Common myeloid progenitor, CD34-positive (primary cell): ENCODE results near the gene TECTB.

ENCODE experiments used
- CTCF ChIA-PET: fragments of 350-600 bp; sonication (Branson Sonifier 250); formaldehyde crosslinking; loops from one replicate; lab custom pipeline; 2021; ENCODE audit warnings: antibody characterized with exemption; lab: Charles Lee
- POLR2A ChIA-PET: fragments of 350-600 bp; sonication (Branson Sonifier 250); formaldehyde crosslinking; loops from one replicate; lab custom pipeline; 2021; ENCODE audit warnings: antibody characterized with exemption; lab: Charles Lee
- DNase-seq, 3 donors: peaks; one replicate each; pipeline versions ENCODE4 v3.0.0 to v3.0.0-alpha.2; 2013
- H3K27ac ChIP-seq, 2 experiments: 1 replicate in 1 of 2; 2 replicates in 1 of 2; pipeline ENCODE4 v1.7.0; 2013; ENCODE audit warnings: inconsistent platforms in 2 of 2, low read length in 2 of 2, mild to moderate bottlenecking in 2 of 2, low read depth in 1 of 2, moderate library complexity in 1 of 2; ENCODE audit not compliant: severe bottlenecking in 2 of 2, insufficient read depth in 1 of 2, poor library complexity in 1 of 2
- H3K27me3 ChIP-seq, 5 experiments: replicated peaks in 2 of 5; 1 replicate in 3 of 5; 2 replicates in 2 of 5; pipeline versions ENCODE4 v1.6.1 to v1.7.0; 2013; ENCODE audit warnings: low read length in 4 of 5, mild to moderate bottlenecking in 2 of 5, moderate library complexity in 2 of 5, inconsistent platforms in 1 of 5; ENCODE audit not compliant: insufficient read depth in 5 of 5, control insufficient read depth in 4 of 5
- H3K36me3 ChIP-seq, 4 experiments: 1 replicate in 2 of 4; 2 replicates in 2 of 4; pipeline versions ENCODE4 v1.6.1 to v1.7.0; 2013; ENCODE audit warnings: low read length in 3 of 4, control low read depth in 1 of 4, mild to moderate bottlenecking in 1 of 4; ENCODE audit not compliant: control insufficient read depth in 4 of 4, insufficient read depth in 4 of 4
- H3K4me1 ChIP-seq, 4 experiments: 1 replicate in 3 of 4; 2 replicates in 1 of 4; pipeline versions ENCODE4 v1.6.1 to v1.7.1; 2013; ENCODE audit warnings: low read length in 3 of 4, mild to moderate bottlenecking in 3 of 4, control low read depth in 1 of 4, inconsistent platforms in 1 of 4, moderate library complexity in 1 of 4; ENCODE audit not compliant: control insufficient read depth in 4 of 4, insufficient read depth in 4 of 4; ENCODE audit errors: control extremely low read depth in 1 of 4
- H3K4me3 ChIP-seq, 7 experiments: 1 replicate in 4 of 7; 2 replicates in 3 of 7; pipeline versions ENCODE4 v1.5.1 to v1.7.0; 2013; ENCODE audit warnings: mild to moderate bottlenecking in 7 of 7, low read length in 6 of 7, moderate library complexity in 6 of 7, inconsistent platforms in 2 of 7, low read depth in 2 of 7, control low read depth in 1 of 7; ENCODE audit not compliant: insufficient read depth in 4 of 7, control insufficient read depth in 1 of 7; ENCODE audit errors: extremely low read depth in 1 of 7
- H3K9me3 ChIP-seq, 5 experiments: 1 replicate in 4 of 5; 2 replicates in 1 of 5; pipeline versions ENCODE4 v1.6.1 to v1.7.1; 2013; ENCODE audit warnings: low read length in 4 of 5, mild to moderate bottlenecking in 2 of 5, inconsistent platforms in 1 of 5, low read depth in 1 of 5, moderate library complexity in 1 of 5; ENCODE audit not compliant: control insufficient read depth in 4 of 5, insufficient read depth in 2 of 5; ENCODE audit errors: control extremely low read depth in 1 of 5
- WGBS: methylation state at CpG from one replicate; pipeline ENCODE4 v1.1.5; 2013; ENCODE audit not compliant: insufficient coverage; 5-methylcytosine and 5-hydroxymethylcytosine counted together

The TECTB gene

DNA sequence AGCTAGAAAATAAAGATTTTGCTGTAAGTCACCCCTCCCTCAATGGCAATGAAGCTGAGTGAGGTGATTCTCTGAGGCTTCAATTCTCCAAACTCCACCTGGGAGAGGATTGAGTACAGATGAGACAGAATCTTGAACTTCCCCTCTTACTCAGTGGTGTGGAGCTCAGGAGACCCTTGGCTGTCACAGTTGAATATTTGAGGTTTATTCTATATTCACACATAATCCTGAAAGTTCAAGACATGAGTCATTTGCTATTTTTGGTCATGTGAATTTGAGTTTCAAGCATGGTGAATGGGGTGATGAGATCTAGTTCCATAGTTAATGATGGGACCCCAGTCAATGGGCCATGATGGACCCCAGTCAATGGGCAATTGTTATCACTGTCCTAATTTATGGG, 13.9 kb upstream of the TECTB start:
- no peak for DNase-seq
- CTCF ChIA-PET, result interaction anchor here (1.0 kb wide), 1 partner anchor 46 kb away, joined by 3 read pairs; no protein-coding TSS in a partner anchor

DNA sequence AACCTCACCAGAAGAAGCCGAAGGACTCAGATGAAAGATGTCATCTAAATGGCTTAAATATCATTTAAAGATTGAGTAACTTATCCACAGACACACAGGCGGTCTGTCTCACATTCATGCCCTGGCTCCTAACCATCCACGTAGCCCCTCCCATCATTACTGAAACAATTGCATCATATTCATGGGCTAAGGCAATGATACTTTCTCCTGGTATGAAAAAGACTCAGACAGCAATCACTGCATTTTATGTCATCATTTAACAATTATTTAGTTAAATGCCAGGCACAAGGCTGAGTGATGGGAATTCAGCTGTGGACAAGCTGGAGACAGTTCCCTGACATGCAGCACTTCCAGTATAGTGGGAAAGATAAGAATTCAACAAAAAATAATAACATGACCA, 11.2 kb upstream of the TECTB start:
- Histone ChIP-seq H3K4me1 (no peaks in the 10 kb centered on the region), H3K27me3 (peaks cover 0 to 2% (median 0%) of the 10 kb centered on the region in 5 experiments), H3K27ac (no peak overlapping the region), H3K36me3 (no peaks in the 10 kb centered on the region), H3K4me3 (no peak overlapping the region), H3K9me3 (peaks cover 0 to 3% (median 0%) of the 10 kb centered on the region in 5 experiments)
- ChIA-PET CTCF (no interaction called here), POLR2A (no interaction called here)
- no peak for DNase-seq
- WGBS, result 100% methylated on average over 2 of the region's 3 CpGs

More for the DNA sequence above, 13.9 kb upstream of the TECTB start:
- H3K9me3 ChIP-seq, result peaks cover 0 to 3% (median 0%) of the 10 kb centered on the region in 5 experiments
- POLR2A ChIA-PET, result no interaction called here
- H3K27ac ChIP-seq, result no peak overlapping the region
- no peak overlapping the region for H3K4me3 ChIP-seq
- H3K36me3 ChIP-seq, result no peaks in the 10 kb centered on the region
- no peaks in the 10 kb centered on the region for H3K27me3 ChIP-seq
- H3K4me1 ChIP-seq, result no peaks in the 10 kb centered on the region

DNA sequence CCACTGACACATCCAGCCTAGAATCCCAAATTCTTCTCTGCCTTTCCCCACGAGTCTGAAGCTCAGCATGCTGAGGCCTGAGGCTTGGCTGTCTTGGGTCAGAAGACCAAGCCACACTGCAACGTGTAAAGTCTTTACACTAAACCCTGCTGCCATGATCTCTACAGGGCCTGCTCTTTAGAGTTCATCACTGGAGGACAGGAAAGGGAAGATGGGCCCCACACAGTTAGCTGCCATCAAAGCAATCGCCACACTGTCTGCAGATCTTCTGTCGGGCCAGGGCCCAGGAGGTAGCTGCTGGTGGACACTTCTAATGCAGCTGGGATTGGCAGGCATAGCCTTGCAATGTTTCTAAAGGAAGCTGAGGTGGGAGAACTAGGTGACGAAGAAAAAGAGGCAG, 8.4 kb upstream of the TECTB start:
- 88% methylated on average over 5 of the region's 5 CpGs for WGBS
- ChIA-PET POLR2A (no interaction called here), CTCF (no interaction called here)
- Histone ChIP-seq H3K27me3 (peaks cover 0 to 4% (median 0%) of the 10 kb centered on the region in 5 experiments), H3K9me3 (no peaks in the 10 kb centered on the region), H3K27ac (no peak overlapping the region), H3K4me1 (no peaks in the 10 kb centered on the region), H3K36me3 (no peaks in the 10 kb centered on the region), H3K4me3 (no peak overlapping the region)
- no peak for DNase-seq

DNA sequence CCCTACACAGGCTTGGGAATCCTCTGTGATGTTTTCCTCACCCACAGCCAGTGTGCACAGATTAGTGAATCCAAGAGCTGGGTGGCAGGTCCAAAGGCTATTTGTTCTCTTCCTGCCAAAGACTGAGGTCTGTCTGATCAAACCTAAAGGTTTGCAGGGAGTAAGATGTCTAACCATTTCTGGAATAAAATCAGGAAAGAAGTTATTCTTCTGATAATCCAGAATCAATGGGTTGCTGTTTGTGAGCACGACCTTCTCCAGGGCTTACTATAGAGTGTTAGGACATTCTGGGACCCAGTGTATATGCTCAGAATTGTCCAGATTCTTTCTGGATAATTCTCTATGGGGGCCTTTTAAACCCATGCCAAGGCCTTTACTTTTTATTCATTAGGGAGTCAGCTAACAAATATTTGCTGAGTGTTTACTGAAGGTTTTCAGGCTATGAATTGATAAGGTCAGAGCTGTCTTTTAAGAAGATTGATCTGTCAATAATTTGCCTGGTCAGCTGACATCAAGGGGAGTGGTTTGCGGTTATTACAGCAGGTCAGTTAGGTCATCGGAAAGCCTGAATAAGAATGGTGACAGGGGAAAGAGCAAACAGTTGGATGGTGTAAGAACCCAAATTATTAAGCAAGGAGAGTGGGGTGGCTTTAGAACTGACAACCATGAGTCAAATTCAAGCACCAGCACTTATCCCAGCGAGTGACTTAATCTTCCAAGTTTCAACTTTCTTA, 7.5 kb upstream of the TECTB start:
- H3K27ac ChIP-seq, result no peak overlapping the region
- H3K4me1 ChIP-seq, result no peaks in the 10 kb centered on the region
- ChIA-PET POLR2A (no interaction called here), CTCF (no interaction called here)
- H3K4me3 ChIP-seq, result no peak overlapping the region
- no peaks in the 10 kb centered on the region for H3K36me3 ChIP-seq
- no peaks in the 10 kb centered on the region for H3K9me3 ChIP-seq
- no peak for DNase-seq
- WGBS, result 100% methylated on average over 1 of the region's 4 CpGs
- peaks cover 0 to 4% (median 0%) of the 10 kb centered on the region in 5 experiments for H3K27me3 ChIP-seq

DNA sequence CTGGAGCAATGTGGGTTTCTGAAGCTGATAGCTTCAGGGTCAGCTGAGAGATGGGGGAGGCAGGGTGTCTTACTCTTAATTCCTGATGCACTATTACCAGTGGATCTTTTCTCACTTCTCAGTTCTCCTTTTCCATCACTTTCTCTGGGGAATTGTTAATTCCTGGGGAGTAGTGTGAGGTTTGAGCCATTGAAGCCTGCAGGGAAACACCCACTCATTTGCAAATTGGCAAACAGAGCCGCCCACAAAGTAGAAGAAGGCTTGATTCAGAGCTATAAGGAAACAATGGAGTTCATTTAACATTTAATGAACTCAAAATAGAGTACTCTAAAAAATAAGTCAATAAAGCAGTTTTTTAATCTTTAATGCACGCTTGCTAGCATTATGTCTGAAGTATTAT, 4.3 kb upstream of the TECTB start:
- no peak overlapping the region for H3K27ac ChIP-seq
- H3K27me3 ChIP-seq, result peaks cover 0 to 8% (median 0%) of the 10 kb centered on the region in 5 experiments
- no peaks in the 10 kb centered on the region for H3K4me1 ChIP-seq
- whole genome bisulfite sequencing, result 80% methylated on average over 1 of the region's 2 CpGs
- ChIA-PET POLR2A (interaction anchor here (0.7 kb wide), 1 partner anchor 284 kb away, joined by 4 read pairs; no protein-coding TSS in a partner anchor), CTCF (no interaction called here)
- H3K36me3 ChIP-seq, result no peaks in the 10 kb centered on the region
- no peak overlapping the region for H3K4me3 ChIP-seq
- DNase-seq, result no peak
- H3K9me3 ChIP-seq, result no peaks in the 10 kb centered on the region

DNA sequence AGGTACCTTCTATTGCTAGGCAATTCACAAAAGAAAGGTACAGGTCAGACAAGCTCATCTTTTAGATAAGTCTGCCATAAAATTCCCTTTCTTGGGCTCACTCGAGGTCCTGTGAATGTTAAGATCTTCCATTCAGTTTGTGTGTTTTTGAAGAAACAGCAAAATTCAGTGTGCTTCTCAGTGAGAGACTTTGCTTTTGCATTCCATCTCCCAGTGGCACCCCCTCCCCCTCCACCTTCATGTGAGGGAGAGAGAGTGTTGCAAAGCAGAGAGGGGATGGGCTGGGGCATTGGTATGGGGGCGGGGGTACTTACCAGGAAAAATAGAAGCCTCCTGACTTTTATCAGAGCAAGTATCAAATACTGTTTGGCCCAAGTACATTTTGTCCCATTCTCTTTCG, 3.8 kb upstream of the TECTB start:
- H3K4me3 ChIP-seq, result no peak overlapping the region
- 0% methylated on average over 1 of the region's 3 CpGs for WGBS
- no peak for DNase-seq
- ChIA-PET POLR2A (no interaction called here), CTCF (no interaction called here)
- H3K4me1 ChIP-seq, result no peaks in the 10 kb centered on the region
- H3K27me3 ChIP-seq, result peaks cover 0 to 8% (median 0%) of the 10 kb centered on the region in 5 experiments
- no peak overlapping the region for H3K27ac ChIP-seq
- no peaks in the 10 kb centered on the region for H3K9me3 ChIP-seq
- H3K36me3 ChIP-seq, result no peaks in the 10 kb centered on the region

DNA sequence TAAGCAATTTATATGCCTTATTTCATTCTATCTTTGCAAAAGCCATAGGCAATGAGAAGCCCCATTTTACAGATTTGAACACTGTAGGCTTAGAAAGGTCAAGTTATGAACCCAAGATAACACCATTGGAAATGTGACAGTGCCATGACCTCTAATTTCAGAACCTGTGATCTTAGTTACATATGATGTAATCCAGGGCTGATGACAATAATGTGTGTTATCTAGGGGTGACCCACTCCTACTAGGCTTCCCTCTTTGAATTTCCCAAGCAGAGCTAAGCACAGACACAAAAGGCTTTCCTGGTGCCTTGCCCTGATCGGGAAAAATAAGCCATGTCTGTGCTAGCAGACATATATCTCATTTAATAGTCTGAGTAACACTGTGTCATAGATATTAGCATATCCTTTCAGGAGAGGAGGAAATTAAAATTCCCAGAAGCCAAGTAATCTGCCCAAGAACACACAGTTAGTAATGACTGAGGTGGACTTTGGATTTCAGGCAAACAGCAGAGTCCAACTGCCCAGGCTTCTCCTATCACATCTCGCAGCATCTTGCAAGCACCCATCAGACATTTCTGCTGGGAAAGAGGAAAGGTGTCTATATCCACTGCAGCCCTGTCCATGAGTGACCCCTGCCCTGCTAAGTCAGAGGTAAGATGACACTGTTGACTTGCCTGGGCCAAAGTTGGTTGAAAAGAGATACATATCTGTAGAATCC, 2.8 kb upstream of the TECTB start:
- DNase-seq, result no peak
- H3K9me3 ChIP-seq, result no peaks in the 10 kb centered on the region
- WGBS, result no CpG with 5 or more reads among the region's 2 CpGs
- ChIA-PET CTCF (no interaction called here), POLR2A (no interaction called here)
- H3K4me1 ChIP-seq, result no peaks in the 10 kb centered on the region
- no peaks in the 10 kb centered on the region for H3K36me3 ChIP-seq
- peaks cover 0 to 9% (median 1%) of the 10 kb centered on the region in 5 experiments for H3K27me3 ChIP-seq
- no peak overlapping the region for H3K27ac ChIP-seq
- H3K4me3 ChIP-seq, result no peak overlapping the region
